Upper lobe of left lung (tissue), 4 donors: ENCODE results near the gene CAMSAP1.

Experiments
- EP300 ChIP-seq, 4 donors: sonication (generic); formaldehyde crosslinking; IDR thresholded peaks; one replicate each; pipeline ENCODE4 v1.5.1; 2017; ENCODE audit warnings: antibody characterized with exemption in 4 of 4, control low read depth in 2 of 4
- POLR2A ChIP-seq, 4 donors: fragments of 450-650 bp; IDR thresholded peaks; one replicate each; pipeline ENCODE4 v1.5.1; 2016 to 2017; ENCODE audit warnings: antibody characterized with exemption in 4 of 4, mild to moderate bottlenecking in 2 of 4
- POLR2AphosphoS5 ChIP-seq, 2 donors: sonication (generic); formaldehyde crosslinking; IDR thresholded peaks; one replicate each; pipeline ENCODE4 v1.5.1; 2017; ENCODE audit warnings: antibody characterized with exemption in 2 of 2
- TF ChIP-seq, protein P1 (sequence below), 6 experiments: fragments of 450-650 bp in 4 of 6; fragments of 200-600 bp in 2 of 6; sonication (generic) in 2 of 6; IDR thresholded peaks; one replicate each; pipeline ENCODE4 v1.5.1; 2016 to 2019; ENCODE audit warnings: antibody characterized with exemption in 6 of 6

DNA sequence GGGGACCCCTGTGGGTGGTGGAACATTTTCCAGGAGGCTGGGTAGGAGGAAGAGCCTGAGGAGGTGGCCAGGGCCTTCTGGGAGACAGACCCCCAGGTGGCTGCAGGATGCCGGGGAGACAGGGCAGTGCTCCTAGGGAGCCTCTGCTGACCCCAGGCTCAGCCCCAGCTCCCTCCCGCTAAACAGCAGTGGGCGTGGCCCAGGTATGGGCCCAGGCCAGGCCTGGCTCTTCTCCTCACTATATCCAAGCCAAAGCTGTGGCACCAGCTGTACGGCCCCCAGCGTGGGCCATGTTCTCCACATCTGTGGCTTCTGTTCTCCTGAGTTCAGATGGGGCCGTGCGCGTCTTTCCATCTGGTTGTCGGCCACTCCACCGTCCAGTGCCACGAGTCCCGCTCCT, 146.9 kb downstream of the CAMSAP1 start:
- no peak for TF ChIP-seq POLR2A (IDR thresholded peaks at IDR 0.05)
- TF ChIP-seq, protein P1, sequence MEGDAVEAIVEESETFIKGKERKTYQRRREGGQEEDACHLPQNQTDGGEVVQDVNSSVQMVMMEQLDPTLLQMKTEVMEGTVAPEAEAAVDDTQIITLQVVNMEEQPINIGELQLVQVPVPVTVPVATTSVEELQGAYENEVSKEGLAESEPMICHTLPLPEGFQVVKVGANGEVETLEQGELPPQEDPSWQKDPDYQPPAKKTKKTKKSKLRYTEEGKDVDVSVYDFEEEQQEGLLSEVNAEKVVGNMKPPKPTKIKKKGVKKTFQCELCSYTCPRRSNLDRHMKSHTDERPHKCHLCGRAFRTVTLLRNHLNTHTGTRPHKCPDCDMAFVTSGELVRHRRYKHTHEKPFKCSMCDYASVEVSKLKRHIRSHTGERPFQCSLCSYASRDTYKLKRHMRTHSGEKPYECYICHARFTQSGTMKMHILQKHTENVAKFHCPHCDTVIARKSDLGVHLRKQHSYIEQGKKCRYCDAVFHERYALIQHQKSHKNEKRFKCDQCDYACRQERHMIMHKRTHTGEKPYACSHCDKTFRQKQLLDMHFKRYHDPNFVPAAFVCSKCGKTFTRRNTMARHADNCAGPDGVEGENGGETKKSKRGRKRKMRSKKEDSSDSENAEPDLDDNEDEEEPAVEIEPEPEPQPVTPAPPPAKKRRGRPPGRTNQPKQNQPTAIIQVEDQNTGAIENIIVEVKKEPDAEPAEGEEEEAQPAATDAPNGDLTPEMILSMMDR (IDR thresholded peaks at IDR 0.05), result no peak
- TF ChIP-seq EP300 (IDR thresholded peaks at IDR 0.05), result no peak
- no peak for TF ChIP-seq POLR2AphosphoS5 (IDR thresholded peaks at IDR 0.05)
